GM10847 (cell line): ENCODE results near the gene SYNGR2.

Experiments
- POLR2A ChIP-seq: IDR thresholded peaks from 2 replicates; pipeline ENCODE4 v1.6.1; 2011; ENCODE audit not compliant: insufficient read length; ENCODE audit errors: extremely low read depth

SYNGR2 gene

GRCh38 chr17:78168242-78168902 lies at the start of gene SYNGR2:
TSS of gene SYNGR2 (plus strand) at chr17:78168581. CDS start at chr17:78168617, 36 bp downstream.
- peak; percentile 83 for TF ChIP-seq POLR2A

- TF ChIP-seq POLR2A: no peak
Measured at GRCh38 chr17:78118801-78119241, 49.6 kb upstream of the SYNGR2 start.

GRCh38 chr17:78120537-78120936 lies 47.8 kb upstream of the SYNGR2 start:
- TF ChIP-seq POLR2A: no peak

GRCh38 chr17:78120971-78121800 lies 47.2 kb upstream of the SYNGR2 start:
- TF ChIP-seq POLR2A: no peak

- TF ChIP-seq POLR2A: no peak
Measured at GRCh38 chr17:78121801-78122215, 46.6 kb upstream of the SYNGR2 start.

GRCh38 chr17:78122216-78122930 lies 46.0 kb upstream of the SYNGR2 start:
- no peak for TF ChIP-seq POLR2A

GRCh38 chr17:78122931-78123249 lies 45.5 kb upstream of the SYNGR2 start:
- TF ChIP-seq POLR2A: no peak

- no peak for TF ChIP-seq POLR2A
Measured at GRCh38 chr17:78123258-78123929, 45.0 kb upstream of the SYNGR2 start.

GRCh38 chr17:78124081-78124835 lies 44.1 kb upstream of the SYNGR2 start:
- TF ChIP-seq POLR2A: peak; percentile 47

- no peak for TF ChIP-seq POLR2A
Measured at GRCh38 chr17:78124836-78125137, 43.6 kb upstream of the SYNGR2 start.

GRCh38 chr17:78125138-78125913 lies 43.1 kb upstream of the SYNGR2 start:
- no peak for TF ChIP-seq POLR2A

- peak; percentile 14 for TF ChIP-seq POLR2A
Measured at GRCh38 chr17:78125976-78126894, 42.1 kb upstream of the SYNGR2 start.

GRCh38 chr17:78126895-78127238 lies 41.5 kb upstream of the SYNGR2 start:
- TF ChIP-seq POLR2A: no peak

GRCh38 chr17:78127239-78127887 lies 41.0 kb upstream of the SYNGR2 start:
- peak; percentile 51 for TF ChIP-seq POLR2A
